C4-2B (cell line): ENCODE results near the gene AGAP1.

Experiments used
- CTCF ChIP-seq: fragments of 450-650 bp; conservative IDR thresholded peaks from 2 replicates; pipeline ENCODE4 v1.5.1; 2017; ENCODE audit warnings: mild to moderate bottlenecking
- ZFX ChIP-seq: fragments of 450-650 bp; IDR thresholded peaks from 2 replicates; pipeline ENCODE4 v1.6.1; 2017

DNA sequence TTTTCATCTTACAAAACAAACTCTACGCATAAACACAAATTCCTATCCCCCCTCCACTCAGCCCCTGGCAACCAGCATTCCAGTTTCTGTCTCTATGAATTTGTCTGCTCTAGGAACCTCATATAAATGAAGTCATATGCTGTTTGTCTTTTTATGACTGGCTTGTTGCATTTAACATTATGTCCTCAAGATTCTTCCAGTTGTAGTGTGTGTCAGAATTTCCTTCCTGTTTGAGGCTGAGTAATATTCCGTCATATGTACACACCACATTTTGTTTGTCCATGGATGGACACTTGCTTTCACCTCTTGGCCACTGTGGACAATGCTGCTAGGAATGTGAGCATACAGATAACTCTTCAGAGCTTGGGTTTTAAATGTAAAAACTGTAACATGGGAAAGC is 402.2 kb downstream of the AGAP1 start:
- no peak for TF ChIP-seq CTCF
- TF ChIP-seq ZFX: no peak
